ENCODE data around the gene AGER. TPM values are rescaled to one million over a fixed set of nuclear protein-coding genes. Genes with fewer than 3 reads are reported as not detected.
"Not testable (repeated sequence)": the region's sequence is repeated elsewhere in the genome, so short reads cannot be mapped to it uniquely, and the experiment has no call there.

AGER gene
- total RNA-seq, 1 experiment from 2014 or later = 18.1 TPM

- Histone ChIP-seq H3K4me2 (peak overlapping the region; percentile 95), H3K27ac (no peak overlapping the region), H3K27me3 (ENCODE audit: insufficient read depth, low read depth) (no peaks in the 10 kb centered on the region), H3K9me2 (ENCODE audit: insufficient read depth) (no peaks in the 10 kb centered on the region), H3K4me3 (peak overlapping the region; percentile 85), H3F3A (ENCODE audit: insufficient read depth, low read depth) (peaks cover 10% of the 10 kb centered on the region; the same call in 1 of the 2 replicates), H3K79me2 (ENCODE audit: low read depth) (peaks cover 18% of the 10 kb centered on the region), H3K9me3 (ENCODE audit: insufficient read depth, low read depth) (no peaks in the 10 kb centered on the region), H2AFZ (no peak overlapping the region), H3K36me3 (ENCODE audit: low read depth) (peaks cover 10% of the 10 kb centered on the region), H4K20me1 (ENCODE audit: insufficient read depth) (no peaks in the 10 kb centered on the region), H3K4me1 (replicated peaks; ENCODE audit: insufficient read depth) (peaks cover 14% of the 10 kb centered on the region)
- no TSS peak for BruUV-seq (replicated peaks)
- ChIA-PET CTCF (interaction anchor here (0.6 kb wide), 1 partner anchor 1621 kb away, joined by 7 read pairs; no protein-coding TSS in a partner anchor), POLR2A (ENCODE audit: unreplicated experiment) (interaction anchor here (0.5 kb wide), 1 partner anchor 44 kb away, joined by 3 read pairs; no protein-coding TSS in a partner anchor)
- TF ChIP-seq CTCF (conservative IDR thresholded peaks at IDR 0.05) (no peak), EZH2 (IDR thresholded peaks at IDR 0.05; ENCODE audit: low read depth) (no peak)
- intact Hi-C loops (cut with micrococcal nuclease; ENCODE audit: unreplicated experiment) = no loop called here
- no peak for DNase-seq
These were observed 4.5 kb upstream of the AGER start for GRCh38 chr6:32188381-32189068.

- H3K9me3 ChIP-seq (ENCODE audit: insufficient read depth, low read depth); DNase-seq; POLR2A ChIA-PET (ENCODE audit: unreplicated experiment); H3K27ac ChIP-seq; H3K9me2 ChIP-seq (ENCODE audit: insufficient read depth); intact Hi-C loops (cut with micrococcal nuclease; ENCODE audit: unreplicated experiment); BruUV-seq (replicated peaks); H3K27me3 ChIP-seq (ENCODE audit: insufficient read depth, low read depth); H3K4me3 ChIP-seq; H4K20me1 ChIP-seq (ENCODE audit: insufficient read depth); H2AFZ ChIP-seq; H3K36me3 ChIP-seq (ENCODE audit: low read depth): not testable (repeated sequence)
- CTCF ChIA-PET = interaction anchor here (0.6 kb wide), 1 partner anchor 1621 kb away, joined by 7 read pairs; no protein-coding TSS in a partner anchor
- H3K79me2 ChIP-seq (ENCODE audit: low read depth) = peaks cover 18% of the 10 kb centered on the region
- H3F3A ChIP-seq (ENCODE audit: insufficient read depth, low read depth) = peaks cover 14% of the 10 kb centered on the region; the same call in 1 of the 2 replicates
- H3K4me2 ChIP-seq = peak overlapping the region; percentile 95; the same call in 1 of the 2 replicates
- H3K4me1 ChIP-seq (replicated peaks; ENCODE audit: insufficient read depth) = peaks cover 13% of the 10 kb centered on the region
These were observed 3.8 kb upstream of the AGER start for GRCh38 chr6:32187725-32188380.

- no TSS peak for BruUV-seq (replicated peaks)
- no peak overlapping the region for H3K27ac ChIP-seq
These were observed 3.1 kb upstream of the AGER start for GRCh38 chr6:32187009-32187709.

GRCh38 chr6:32186151-32186840, 2.2 kb upstream of the AGER start:
- Histone ChIP-seq H3F3A (ENCODE audit: insufficient read depth, low read depth) (peaks cover 14% of the 10 kb centered on the region; the same call in 1 of the 2 replicates), H3K79me2 (ENCODE audit: low read depth) (peaks cover 18% of the 10 kb centered on the region)
- DNase-seq; H3K9me2 ChIP-seq (ENCODE audit: insufficient read depth); H2AFZ ChIP-seq; H3K4me1 ChIP-seq (replicated peaks; ENCODE audit: insufficient read depth); intact Hi-C loops (cut with micrococcal nuclease; ENCODE audit: unreplicated experiment); H3K9me3 ChIP-seq (ENCODE audit: insufficient read depth, low read depth); CTCF ChIA-PET; H3K36me3 ChIP-seq (ENCODE audit: low read depth); BruUV-seq (replicated peaks); H4K20me1 ChIP-seq (ENCODE audit: insufficient read depth); H3K27ac ChIP-seq; H3K27me3 ChIP-seq (ENCODE audit: insufficient read depth, low read depth); H3K4me2 ChIP-seq; H3K4me3 ChIP-seq: not testable (repeated sequence)
- POLR2A ChIA-PET (ENCODE audit: unreplicated experiment) = interaction anchor here (0.7 kb wide), 1 partner anchor 135 kb away, joined by 7 read pairs; no protein-coding TSS in a partner anchor

More at GRCh38 chr6:32187009-32187709, 3.1 kb upstream of the AGER start:
- Histone ChIP-seq H3K4me3 (no peak overlapping the region), H3K4me1 (replicated peaks; ENCODE audit: insufficient read depth) (peaks cover 7% of the 10 kb centered on the region; the same call in 1 of the 2 replicates), H3F3A (ENCODE audit: insufficient read depth, low read depth) (peaks cover 14% of the 10 kb centered on the region; the same call in 1 of the 2 replicates), H2AFZ (no peak overlapping the region), H3K27me3 (ENCODE audit: insufficient read depth, low read depth) (no peaks in the 10 kb centered on the region), H3K79me2 (ENCODE audit: low read depth) (peaks cover 18% of the 10 kb centered on the region), H3K9me3 (ENCODE audit: insufficient read depth, low read depth) (no peaks in the 10 kb centered on the region), H3K9me2 (ENCODE audit: insufficient read depth) (no peaks in the 10 kb centered on the region), H3K36me3 (ENCODE audit: low read depth) (peaks cover 10% of the 10 kb centered on the region), H3K4me2 (no peak overlapping the region), H4K20me1 (ENCODE audit: insufficient read depth) (no peaks in the 10 kb centered on the region)
- CTCF ChIA-PET = no interaction called here
- TF ChIP-seq CTCF (conservative IDR thresholded peaks at IDR 0.05) (no peak), EZH2 (IDR thresholded peaks at IDR 0.05; ENCODE audit: low read depth) (no peak)
- POLR2A ChIA-PET (ENCODE audit: unreplicated experiment) = no interaction called here
- intact Hi-C loops (cut with micrococcal nuclease; ENCODE audit: unreplicated experiment) = no loop called here
- no peak for DNase-seq

- H3K4me1 ChIP-seq (replicated peaks; ENCODE audit: insufficient read depth); intact Hi-C loops (cut with micrococcal nuclease; ENCODE audit: unreplicated experiment); H3K4me2 ChIP-seq; H2AFZ ChIP-seq; H3K9me2 ChIP-seq (ENCODE audit: insufficient read depth); H3K36me3 ChIP-seq (ENCODE audit: low read depth); H3K9me3 ChIP-seq (ENCODE audit: insufficient read depth, low read depth); H3K27ac ChIP-seq; H4K20me1 ChIP-seq (ENCODE audit: insufficient read depth); H3K4me3 ChIP-seq; H3K27me3 ChIP-seq (ENCODE audit: insufficient read depth, low read depth); BruUV-seq (replicated peaks): not testable (repeated sequence)
- Histone ChIP-seq H3K79me2 (ENCODE audit: low read depth) (peaks cover 18% of the 10 kb centered on the region), H3F3A (ENCODE audit: insufficient read depth, low read depth) (peaks cover 14% of the 10 kb centered on the region; the same call in 1 of the 2 replicates)
- CTCF ChIA-PET = interaction anchor here (0.7 kb wide), 1 partner anchor 391 kb away, joined by 12 read pairs; no protein-coding TSS in a partner anchor
- DNase-seq = peak; percentile 42 to 55
- POLR2A ChIA-PET (ENCODE audit: unreplicated experiment) = interaction anchor here (0.6 to 0.7 kb wide), 4 partner anchors 55 to 323 kb away, joined by 6 to 23 read pairs (median 12); partner anchors contain the start of genes FKBPL and NEU1
These were observed 1.7 kb upstream of the AGER start for GRCh38 chr6:32185681-32186131.
